Kidney glomerular epithelial cell (primary cell): ENCODE results near the gene TSPEAR.
"Not testable (repeated sequence)": the region's sequence is repeated elsewhere in the genome, so short reads cannot be mapped to it uniquely, and the experiment has no call there.

Experiments used
- DNase-seq: peaks from one replicate; lab custom pipeline; 2025; lab: John Stamatoyannopoulos, UW

The TSPEAR gene

DNA sequence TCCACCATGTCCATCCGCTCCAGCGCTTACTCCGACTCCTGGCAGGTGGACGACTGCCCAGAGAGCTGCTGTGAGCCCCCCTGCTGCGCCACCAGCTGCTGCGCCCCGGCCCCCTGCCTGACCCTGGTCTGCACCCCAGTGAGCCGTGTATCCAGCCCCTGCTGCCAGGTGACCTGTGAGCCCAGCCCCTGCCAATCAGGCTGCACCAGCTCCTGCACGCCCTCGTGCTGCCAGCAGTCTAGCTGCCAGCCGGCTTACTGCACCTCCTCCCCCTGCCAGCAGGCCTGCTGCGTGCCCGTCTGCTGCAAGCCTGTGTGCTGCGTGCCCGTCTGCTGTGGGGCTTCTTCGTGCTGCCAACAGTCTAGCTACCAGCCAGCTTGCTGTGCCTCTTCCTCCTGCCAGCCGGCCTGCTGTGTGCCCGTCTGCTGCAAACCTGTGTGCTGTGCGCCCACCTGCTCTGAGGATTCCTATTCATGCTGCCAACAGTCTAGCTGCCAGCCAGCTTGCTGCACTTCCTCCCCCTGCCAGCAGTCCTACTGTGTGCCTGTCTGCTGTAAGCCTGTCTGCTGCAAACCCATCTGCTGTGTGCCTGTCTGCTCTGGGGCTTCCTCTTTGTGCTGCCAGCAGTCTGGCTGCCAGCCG is 84.1 kb downstream of the TSPEAR start:
- DNase-seq = not testable (repeated sequence)

DNA sequence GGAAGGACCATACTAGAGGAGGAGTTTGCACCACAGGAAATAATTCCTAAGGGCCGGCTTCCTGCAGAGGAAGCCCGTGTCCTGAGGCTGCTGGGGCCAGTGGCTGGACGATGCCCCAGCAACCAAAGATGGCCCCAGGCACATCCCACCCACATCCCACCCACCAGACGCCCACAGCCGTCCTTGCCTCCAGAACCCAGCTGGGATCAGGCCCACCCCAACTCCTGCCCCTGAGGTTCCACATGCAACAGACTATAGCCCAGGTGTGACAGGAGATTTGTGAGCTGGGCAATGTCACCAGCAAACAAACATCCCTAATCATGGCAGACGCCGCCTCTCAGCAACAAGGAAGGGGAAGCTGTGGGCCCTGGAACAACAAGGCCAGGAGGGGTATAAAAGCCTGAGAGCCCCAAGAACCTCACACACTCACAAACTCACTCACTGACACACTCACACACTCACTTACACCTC is 84.7 kb downstream of the TSPEAR start, which contains the start of gene KRTAP10-9:
Gene KRTAP10-9, plus strand, starts transcription at position 421 of the 471 bp plus-strand sequence. CDS start 79 bp downstream, outside the sequence.
- DNase-seq = no peak

DNA sequence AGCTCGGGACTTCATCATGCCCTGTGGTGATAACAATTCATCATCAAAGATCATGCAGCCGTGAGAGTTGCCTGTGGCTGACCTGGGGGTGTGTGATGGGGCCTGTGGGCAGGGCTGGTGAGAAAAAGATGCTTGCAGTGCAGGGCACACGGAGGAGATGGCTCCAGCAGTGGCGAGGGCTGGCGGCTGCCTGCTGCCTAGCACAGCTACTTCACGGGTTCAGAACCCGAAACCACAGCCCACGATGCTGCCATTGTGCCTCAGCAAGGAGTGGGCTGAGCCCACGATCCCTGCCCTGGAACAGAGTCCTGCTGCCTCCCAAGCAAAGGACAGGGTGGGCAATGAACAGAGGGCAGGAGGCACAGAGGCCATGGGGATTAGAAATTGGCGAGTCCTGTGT is 85.1 kb downstream of the TSPEAR start:
- no peak for DNase-seq

DNA sequence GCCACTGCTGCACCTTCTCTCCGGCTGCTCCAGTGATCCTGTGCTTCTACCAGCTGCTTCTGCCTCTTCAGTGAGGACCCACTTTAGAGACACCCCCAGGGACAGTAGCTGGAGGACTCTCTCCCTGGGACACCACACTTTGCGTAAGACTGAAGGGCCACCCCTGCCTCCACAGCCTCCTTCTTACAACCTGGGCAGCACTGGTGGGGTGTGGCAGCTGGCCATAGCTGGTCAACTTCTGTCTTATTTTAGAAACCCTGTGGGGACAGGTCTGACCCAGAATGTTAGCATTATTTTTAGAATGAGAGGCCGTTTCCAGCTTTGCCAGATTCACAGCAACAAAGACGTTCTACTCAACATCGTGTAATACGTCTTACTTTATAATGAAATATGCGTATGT is 85.6 kb downstream of the TSPEAR start:
- DNase-seq = no peak

DNA sequence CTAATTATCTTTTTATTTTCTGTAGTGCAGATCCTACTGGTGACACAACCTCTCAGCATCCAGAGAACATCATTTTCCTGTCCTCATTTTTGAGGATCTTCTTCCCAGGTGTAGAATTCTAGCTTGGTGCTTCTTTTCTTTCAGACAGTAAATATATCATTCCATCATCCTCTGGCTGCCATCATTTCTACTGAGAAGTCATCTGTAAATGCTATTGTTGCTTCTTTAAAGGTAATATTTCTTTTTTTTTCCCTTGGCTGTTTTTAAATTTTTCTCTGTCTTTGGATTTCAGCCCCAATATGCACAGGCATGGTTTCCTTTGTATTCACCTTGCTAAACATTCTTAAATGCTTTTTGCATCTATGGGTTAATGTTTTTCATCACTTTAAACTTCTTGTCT is 87.8 kb downstream of the TSPEAR start:
- no peak for DNase-seq

DNA sequence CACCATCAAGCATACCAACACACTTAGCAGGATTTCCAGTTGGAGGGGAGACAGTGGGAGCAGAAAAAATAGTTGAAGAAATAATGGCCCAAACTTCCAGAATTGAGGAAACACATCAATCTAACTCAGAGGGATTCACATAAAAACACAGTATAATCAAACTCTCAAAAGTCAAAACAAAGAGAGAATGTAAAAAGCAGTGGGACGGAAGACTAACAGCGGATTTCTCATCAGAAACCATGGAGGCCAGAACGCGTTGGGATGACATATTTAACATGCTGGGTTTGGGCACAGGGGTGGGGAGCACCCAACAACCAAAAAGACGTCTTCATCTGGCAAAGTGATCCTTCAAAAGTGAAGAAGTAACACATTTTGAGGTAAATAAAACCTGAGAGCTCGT is 91.5 kb downstream of the TSPEAR start:
- DNase-seq = no peak

DNA sequence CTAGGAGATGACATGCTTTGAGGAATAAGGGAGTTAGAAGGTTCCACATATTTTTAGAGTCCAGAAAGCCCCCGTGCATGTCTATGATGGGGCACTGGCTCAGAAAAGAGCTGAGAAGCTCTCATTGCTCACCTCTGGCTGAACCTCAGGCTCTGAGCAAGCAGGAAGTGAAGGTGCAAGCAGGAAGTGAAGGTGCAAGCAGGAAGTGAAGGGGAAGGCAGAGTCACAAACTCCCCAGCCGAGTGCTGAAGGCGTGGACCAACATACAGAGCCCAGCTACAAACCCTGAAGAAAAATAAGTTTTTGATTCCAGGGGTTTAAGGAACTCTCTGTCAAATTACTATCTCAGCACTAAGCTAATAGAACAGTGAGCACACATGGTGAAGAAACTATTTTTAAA is 92.5 kb downstream of the TSPEAR start:
- DNase-seq = no peak

DNA sequence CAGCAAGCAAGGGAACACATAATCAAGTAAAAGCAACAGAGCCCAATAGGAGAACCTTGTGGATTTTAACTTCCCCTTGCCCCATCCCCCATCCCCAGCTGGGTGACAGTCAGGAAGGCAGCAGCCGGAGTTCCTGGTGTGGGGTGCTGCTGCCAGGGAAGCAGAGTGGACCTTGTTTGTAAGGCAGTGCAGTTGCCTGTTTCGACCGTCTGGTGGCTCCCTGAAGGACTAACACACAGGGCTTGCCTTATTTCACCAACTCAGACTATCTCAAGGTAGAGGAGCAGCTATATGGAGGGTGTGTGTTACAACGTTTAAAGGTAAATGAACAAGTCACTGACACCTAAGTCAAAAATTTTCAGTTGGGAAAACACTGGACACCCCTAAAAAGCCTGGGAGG is 92.9 kb downstream of the TSPEAR start:
- no peak for DNase-seq

DNA sequence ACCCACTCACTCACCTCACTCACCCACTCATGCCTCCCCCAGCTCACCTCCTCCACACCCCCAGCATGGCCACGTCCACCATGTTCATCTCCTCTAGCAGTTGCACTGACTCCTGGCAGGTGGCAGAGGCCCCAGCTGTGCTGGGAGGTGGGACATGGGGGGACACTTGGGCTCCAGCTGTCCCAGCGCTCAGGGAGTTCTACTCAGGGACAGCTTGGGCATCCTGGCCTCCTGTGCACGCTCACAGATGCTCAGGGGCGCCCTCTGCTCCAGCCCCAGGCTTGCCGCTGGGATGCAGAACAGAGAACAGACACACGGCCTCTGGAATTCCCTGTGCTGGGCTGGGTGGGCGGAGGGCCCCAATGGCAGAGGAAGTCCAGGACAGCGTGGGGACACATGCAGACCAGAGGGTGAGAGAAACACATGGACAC is 94.3 kb downstream of the TSPEAR start:
- no peak for DNase-seq

DNA sequence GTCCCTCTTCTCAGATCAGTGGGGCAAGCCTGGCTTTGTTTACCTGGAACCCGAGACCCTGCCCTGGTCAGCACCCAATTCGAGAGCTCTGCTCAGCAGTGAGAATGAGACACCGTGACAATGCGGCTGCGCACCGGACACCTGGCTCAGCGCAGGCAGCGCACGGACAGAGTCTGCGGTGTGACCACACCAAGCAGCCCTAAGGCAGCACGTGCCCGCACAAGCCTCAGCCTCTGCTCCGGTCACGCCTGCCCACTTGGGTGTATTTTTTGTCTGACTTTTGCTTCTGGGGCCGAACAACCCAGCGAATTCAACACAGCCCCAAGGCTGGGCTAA is 94.8 kb downstream of the TSPEAR start:
- no peak for DNase-seq

DNA sequence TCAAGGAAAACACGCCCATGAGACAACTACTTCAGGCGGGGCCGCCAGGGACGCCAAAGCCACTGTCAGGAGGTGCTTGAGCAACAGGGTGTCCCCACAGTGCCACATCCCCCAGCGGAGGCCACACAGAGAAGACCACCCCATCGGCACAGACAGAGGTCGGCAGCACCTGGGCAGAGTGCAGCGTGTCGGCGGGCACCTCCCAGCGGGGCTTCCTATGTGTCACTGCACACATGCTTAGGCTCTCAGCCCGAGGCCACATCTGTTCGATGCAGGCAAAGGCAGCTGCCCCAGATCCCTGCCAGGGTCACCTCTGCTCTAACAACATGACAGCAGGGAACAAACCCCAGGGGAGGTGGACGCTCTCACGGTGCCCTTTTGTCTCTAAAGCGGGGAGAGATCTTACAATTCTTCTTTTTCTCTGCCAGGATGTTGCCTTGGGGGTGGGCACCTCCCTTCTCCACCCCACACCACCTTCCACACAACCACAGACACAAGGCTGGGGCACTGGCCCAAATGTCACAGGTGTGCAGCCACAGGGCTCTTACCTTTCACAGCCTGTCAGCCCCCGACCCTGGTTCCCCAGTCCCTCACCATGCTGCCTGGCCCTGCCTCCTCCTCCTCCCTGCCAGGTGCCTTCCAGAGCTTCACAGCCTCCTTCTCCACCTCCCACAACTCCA is 95.3 kb downstream of the TSPEAR start:
- DNase-seq = no peak

DNA sequence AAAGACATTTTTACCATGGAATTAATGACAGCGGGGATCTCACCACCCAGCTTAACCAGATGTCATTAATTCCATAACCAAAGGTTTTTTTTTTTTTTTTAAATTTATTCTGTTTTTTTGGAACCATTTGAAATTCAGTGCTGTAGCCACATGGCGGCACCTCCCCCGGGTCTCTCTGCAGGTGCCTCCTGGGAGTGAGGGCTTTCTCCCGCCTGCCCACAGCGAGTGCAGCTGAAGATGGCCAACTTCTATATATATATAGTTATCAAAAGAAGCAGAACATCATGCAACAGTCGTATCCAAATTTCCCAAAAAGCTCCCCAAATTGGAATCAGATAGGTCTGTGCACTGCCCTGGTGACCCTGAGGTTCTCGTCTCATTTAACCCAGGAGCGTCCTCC is 95.9 kb downstream of the TSPEAR start:
- DNase-seq = no peak

DNA sequence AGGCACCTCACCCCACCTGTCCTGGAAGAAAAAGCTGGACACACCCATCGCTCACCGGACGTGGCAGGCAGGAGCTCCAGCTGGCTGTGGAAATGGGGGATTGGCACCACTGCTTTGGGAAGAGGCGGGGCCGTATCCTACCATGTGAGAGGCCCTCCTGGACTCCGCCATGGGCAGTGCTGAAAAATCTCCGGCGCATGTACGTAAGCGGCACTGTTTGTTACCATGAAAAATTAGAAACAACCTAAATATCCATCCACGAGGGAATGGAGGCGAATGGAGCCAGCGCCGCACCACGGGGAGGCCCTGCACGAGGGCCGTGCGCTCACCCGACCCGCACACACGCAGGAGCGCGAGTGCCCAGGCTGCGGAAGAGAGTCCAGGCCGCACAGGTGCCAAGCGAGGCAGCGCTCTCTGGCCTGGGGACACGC is 96.4 kb downstream of the TSPEAR start:
- DNase-seq = no peak

DNA sequence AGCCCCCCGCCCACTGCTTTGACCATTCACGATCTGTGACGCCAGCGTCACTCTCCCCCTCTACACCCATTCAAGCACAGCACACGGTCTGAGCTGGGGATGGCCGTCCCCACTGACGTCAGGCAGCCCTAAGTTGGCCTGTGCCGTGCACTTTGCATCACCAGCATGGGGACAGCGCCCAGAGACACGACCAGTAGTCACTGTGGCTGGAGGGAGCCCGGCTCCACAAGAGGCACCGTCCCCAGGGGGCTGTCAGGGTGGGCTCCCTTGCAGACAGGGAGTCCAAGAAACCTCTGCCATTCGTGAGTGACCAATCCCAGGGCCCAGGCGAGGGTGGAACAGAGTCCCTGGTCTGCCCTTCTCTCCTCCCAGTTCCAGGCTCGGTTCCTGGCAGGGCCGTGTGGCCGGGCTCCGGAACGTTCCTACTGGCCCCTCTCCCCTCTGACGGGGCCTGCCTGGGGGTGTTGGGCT is 97.2 kb downstream of the TSPEAR start:
- no peak for DNase-seq

DNA sequence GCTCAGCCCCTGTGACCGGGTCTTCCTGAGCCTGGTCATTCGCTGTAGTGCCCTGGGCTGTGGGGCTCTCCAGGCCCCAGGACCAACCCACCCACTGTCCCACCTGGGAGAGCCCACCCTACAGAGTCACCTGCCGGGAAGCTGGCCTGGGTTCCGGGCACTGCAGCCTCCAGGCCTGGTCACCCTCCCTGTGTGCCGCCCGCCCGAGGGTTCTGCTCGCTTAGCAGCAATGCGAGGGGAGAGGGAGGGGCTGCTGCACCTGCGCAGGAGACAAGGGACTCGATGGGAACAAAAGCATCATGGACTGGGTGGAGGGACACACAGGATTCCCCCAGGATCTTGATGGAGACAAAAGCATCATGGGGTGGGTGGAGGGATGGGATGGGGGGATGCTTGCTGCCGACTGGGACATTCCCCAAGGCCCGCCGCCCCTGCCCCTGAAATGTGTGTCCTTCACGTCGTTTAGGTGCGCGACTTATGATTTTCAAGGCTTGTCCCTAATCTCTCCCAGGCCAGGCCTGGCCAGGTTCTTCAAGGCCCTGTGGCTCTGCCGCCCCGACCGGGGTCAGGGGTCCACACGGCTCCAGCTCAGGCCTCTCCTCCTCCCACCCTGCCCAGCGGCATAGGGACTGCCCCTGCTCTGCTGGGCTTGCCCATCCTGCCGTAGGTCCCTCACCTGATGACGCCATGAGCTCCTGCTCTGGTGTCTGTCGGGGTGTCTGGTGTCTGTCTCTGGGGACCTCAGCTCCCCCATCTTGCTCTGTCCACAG is 97.8 kb downstream of the TSPEAR start:
- DNase-seq = no peak

DNA sequence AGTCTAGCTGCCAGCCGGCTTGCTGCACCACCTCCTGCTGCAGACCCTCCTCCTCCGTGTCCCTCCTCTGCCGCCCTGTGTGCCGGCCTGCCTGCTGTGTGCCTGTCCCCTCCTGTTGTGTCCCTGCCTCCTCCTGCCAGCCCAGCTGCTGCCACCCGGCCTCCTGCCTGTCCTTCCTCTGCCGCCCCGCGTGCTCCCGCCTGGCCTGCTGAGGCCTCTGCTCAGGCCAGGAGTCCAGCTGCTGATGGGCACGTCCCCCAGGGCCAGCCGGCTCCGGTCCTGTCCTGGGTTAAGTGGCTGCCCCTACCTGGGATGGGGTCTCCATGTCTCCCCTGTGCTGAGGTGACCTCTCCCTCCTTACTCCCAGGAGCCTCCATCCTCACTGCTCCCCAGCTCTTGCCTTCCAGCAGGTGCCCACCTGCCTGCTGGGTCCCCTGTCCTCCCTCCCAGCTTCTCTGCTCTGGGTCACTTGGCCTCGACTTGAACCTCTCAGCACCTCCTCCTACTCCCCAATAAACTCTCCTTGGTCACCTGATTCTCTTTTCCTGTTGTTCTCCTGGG is 98.6 kb downstream of the TSPEAR start:
- no peak for DNase-seq

DNA sequence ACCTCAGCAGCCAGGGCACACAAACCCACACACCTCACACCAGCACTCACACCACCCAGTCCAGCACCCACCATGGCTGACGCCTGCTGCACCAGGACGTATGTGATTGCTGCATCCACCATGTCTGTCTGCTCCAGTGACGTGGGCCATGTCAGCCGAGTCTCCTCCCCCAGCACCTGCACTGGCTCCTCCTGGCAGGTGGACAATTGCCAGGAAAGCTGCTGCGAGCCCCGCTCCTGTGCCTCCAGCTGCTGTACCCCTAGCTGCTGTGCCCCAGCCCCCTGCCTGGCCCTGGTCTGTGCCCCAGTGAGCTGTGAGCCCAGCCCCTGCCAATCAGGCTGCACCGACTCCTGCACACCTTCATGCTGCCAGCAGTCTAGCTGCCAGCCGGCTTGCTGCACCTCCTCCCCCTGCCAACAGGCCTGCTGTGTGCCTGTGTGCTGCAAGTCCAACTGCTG is 99.3 kb downstream of the TSPEAR start, which contains the start of gene KRTAP10-8:
Gene KRTAP10-8, plus strand, starts transcription at position 51 of the 458 bp plus-strand sequence. Its CDS starts 22 bp downstream, at position 73.
- DNase-seq = no peak

DNA sequence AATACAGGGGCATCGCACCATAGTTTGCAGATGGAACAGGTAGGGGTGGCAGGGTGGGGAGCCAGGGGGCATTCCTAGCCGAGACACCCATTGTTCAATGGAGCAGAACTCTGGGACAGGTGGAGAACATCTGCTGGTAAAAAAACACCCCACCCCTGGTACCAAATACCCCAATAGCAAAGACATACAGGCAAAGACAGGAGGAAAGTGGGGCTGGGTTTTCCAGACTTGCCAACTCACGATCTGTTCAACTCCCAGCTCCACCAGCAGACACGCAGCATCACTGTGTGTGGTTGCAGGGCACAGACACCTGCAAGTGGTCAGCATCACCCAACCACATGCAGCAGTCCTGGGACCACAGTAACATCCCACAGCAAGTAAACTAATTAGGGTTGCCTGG is 99.8 kb downstream of the TSPEAR start:
- no peak for DNase-seq

DNA sequence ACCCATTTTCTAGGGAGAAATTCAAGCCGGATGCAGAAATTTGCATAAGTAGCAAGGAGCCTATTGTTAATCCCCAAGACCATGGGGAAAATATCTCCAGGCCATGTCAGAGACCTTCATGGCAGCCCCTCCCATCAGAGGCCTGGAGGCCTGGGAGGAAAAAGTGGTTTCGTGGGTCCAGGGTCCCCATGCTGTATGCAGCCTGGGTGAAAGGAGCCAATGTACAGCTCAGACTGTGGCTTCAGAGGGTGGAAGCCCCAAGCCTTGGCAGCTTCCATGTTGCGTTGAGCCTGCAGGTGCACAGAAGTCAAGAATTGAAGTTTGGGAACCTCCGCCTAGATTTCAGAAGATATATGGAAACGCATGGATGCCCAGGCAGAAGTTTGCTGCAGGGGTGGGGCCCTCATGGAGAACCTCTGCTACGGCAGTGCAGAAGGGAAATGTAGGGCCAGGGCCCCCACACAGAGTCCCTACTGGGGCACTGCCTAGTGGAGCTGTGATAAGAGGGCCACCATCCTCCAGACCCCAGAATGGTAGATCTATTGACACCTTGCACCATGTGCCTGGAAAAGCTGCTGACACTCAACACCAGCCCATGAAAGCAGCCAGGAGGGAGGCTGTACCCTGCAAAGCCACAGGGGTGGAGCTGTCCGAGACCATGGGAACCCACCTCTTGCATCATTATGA is 101.1 kb downstream of the TSPEAR start:
- not testable (repeated sequence) for DNase-seq

DNA sequence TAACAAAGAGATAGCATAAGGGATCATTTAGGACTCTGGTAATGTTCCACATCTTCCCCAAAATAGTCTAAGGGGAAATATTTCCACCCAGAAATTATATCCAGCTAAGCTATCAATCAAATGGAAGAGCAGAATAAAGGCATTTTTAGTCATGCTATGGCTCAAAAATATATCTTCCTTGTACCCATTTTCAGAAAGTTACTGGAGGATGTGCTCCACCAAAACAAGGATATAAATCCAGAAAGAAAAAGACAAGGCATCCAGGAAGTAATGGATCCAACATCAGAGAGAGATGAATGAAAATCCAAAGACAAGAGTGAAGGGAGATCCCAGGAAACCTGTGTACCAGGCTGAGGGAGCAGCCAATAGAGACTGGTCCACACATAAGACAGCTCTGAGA is 102.2 kb downstream of the TSPEAR start:
- DNase-seq = no peak

DNA sequence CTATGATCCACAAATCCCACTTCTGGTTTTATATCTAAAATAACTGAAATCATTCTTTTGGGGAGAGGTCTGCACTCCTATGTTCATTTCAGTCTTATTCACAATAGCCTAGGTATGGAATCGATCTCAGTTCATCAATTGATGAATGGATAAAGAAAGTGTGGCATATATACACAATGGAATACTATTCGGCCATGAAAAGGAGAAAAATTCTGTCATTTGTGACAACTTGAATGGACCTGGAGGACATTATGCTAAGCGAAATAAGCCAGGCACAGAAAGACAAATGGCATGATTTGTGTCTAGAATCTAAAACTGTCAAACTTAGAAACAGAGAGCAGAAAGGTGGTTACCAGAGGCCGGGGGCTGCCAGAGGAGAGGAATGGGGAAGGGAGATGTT is 104.9 kb downstream of the TSPEAR start:
- DNase-seq = no peak

DNA sequence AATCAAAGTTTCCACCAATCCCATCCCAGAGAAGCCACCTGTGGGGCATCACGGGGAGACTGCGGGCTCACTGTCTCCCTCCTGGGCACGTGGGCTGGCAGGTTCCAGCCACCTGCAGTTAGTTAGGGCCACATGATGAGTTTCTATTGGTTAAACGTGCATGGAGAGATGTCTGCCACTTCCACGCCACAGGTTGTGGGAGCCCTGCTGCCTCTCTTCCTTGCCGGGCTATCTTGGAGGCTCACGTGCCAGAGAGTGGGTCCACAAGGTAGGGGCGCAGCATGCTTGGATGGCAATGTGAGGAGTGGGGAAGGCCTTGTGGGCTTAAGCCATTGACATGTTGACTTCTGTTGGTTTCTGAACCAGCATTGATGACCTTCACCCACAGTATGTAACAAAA is 107.5 kb downstream of the TSPEAR start:
- DNase-seq = no peak
